Upper lobe of left lung (tissue), 6 donors: ENCODE results near the gene RAVER2. TPM values are rescaled to one million over a fixed set of nuclear protein-coding genes. Genes with fewer than 3 reads are reported as not detected.

Experiments
- ATAC-seq, 2 donors: fragments of 200-7000 bp; cut with Tn5 transposase; one replicate each; pipeline ENCODE4 v1.9.1; 2022; ENCODE audit warnings: mild to moderate bottlenecking in 2 of 2, moderate library complexity in 2 of 2; ENCODE audit not compliant: low FRiP score in 2 of 2
- DNase-seq, 2 donors: peaks; one replicate each; pipeline ENCODE4 v3.0.0-alpha.2; 2019 to 2020
- H3K27ac ChIP-seq, 4 donors: fragments of 200-600 bp; sonication (generic); one replicate each; pipeline ENCODE4 v1.5.1; 2016 to 2019
- H3K27me3 ChIP-seq, 4 donors: fragments of 200-600 bp; sonication (generic); one replicate each; pipeline ENCODE4 v1.5.1; 2017 to 2019
- H3K36me3 ChIP-seq, 4 donors: fragments of 200-600 bp; sonication (generic); one replicate each; pipeline ENCODE4 v1.5.1; 2016 to 2019
- H3K4me1 ChIP-seq, 4 donors: fragments of 200-600 bp; sonication (generic); one replicate each; pipeline ENCODE4 v1.5.1; 2018 to 2019
- H3K4me3 ChIP-seq, 4 donors: fragments of 200-600 bp; sonication (generic); one replicate each; pipeline ENCODE4 v1.5.1; 2017 to 2019; ENCODE audit warnings: mild to moderate bottlenecking in 2 of 4, moderate library complexity in 1 of 4
- H3K9me3 ChIP-seq, 4 donors: fragments of 200-600 bp; sonication (generic); one replicate each; pipeline ENCODE4 v1.5.1; 2018 to 2019
- CTCF ChIP-seq, 6 experiments: fragments of 450-650 bp in 4 of 6; fragments of 200-600 bp in 2 of 6; sonication (generic) in 2 of 6; IDR thresholded peaks; one replicate each; pipeline ENCODE4 v1.5.1; 2016 to 2019; ENCODE audit warnings: antibody characterized with exemption in 6 of 6
- EP300 ChIP-seq, 4 donors: sonication (generic); formaldehyde crosslinking; IDR thresholded peaks; one replicate each; pipeline ENCODE4 v1.5.1; 2017; ENCODE audit warnings: antibody characterized with exemption in 4 of 4, control low read depth in 2 of 4
- POLR2A ChIP-seq, 4 donors: fragments of 450-650 bp; IDR thresholded peaks; one replicate each; pipeline ENCODE4 v1.5.1; 2016 to 2017; ENCODE audit warnings: antibody characterized with exemption in 4 of 4, mild to moderate bottlenecking in 2 of 4
- POLR2AphosphoS5 ChIP-seq, 2 donors: sonication (generic); formaldehyde crosslinking; IDR thresholded peaks; one replicate each; pipeline ENCODE4 v1.5.1; 2017; ENCODE audit warnings: antibody characterized with exemption in 2 of 2
- WGBS, 2 donors: methylation state at CpG; one replicate each; pipeline ENCODE4 v1.1.5; 2017 to 2018; 5-methylcytosine and 5-hydroxymethylcytosine counted together
- total RNA-seq, 6 donors: library from RNA; depleted of rRNA in 4 of 6; stranded (reverse); fragments of >200 nt in 4 of 6; gene quantifications; one replicate each; pipeline versions ENCODE4 v1.1.0 to v1.2.1, GENCODE V29; 2016 to 2021
- donor health status: DM: no; HTN: no; CAD: no; lungs with moderate emphysema.
- donor health status: DM: no; HTN: yes; CAD: no; lungs with severe emphysema.

RAVER2 gene
- 10 to 100 TPM in 2 of 6 donors, 1 to 10 TPM in 4; 7.3 to 15.0 (median 9.1) TPM for total RNA-seq

GRCh38 chr1:64744492-64745180 is at the start of gene RAVER2:
RAVER2 (plus strand) TSS chr1:64745075; CDS start chr1:64745173, 98 bp downstream.
- H3K9me3 ChIP-seq: no peaks in the 10 kb centered on the region
- H3K4me3 ChIP-seq: peak within 1 kb of the TSS; percentile 70 to 86 (median 77)
- peak; percentile 80 to 94 for DNase-seq
- ATAC-seq: peak; percentile 90 to 91
- 0% methylated on average over 4 to 62 of the region's 76 CpGs for WGBS, 2 donors
- no peaks in the 10 kb centered on the region for H3K27me3 ChIP-seq
- TF ChIP-seq POLR2A (IDR thresholded peaks at IDR 0.05): peak in 1 of 4 donors; percentile 24
- no peak for TF ChIP-seq EP300 (IDR thresholded peaks at IDR 0.05)
- TF ChIP-seq CTCF (IDR thresholded peaks at IDR 0.05): peak; percentile 23 to 57 (median 34)
- no peak for TF ChIP-seq POLR2AphosphoS5 (IDR thresholded peaks at IDR 0.05)
- H3K4me1 ChIP-seq: peaks cover 14 to 27% (median 18%) of the 10 kb centered on the region in 4 donors
- H3K27ac ChIP-seq: peak within 1 kb of the TSS; percentile 74 to 89 (median 86)
- H3K36me3 ChIP-seq: no peaks in the 10 kb centered on the region

GRCh38 chr1:64696879-64697278 is 48.0 kb upstream of the RAVER2 start:
- DNase-seq (no peak), ATAC-seq (no peak)
- no peaks in the 10 kb centered on the region for H3K4me1 ChIP-seq
- no peaks in the 10 kb centered on the region for H3K9me3 ChIP-seq
- no peak overlapping the region for H3K4me3 ChIP-seq
- no peaks in the 10 kb centered on the region for H3K27me3 ChIP-seq
- peaks cover 0 to 3% (median 0%) of the 10 kb centered on the region in 4 donors for H3K36me3 ChIP-seq
- no peak overlapping the region for H3K27ac ChIP-seq
- 87 to 94% methylated on average over 3 of the region's 3 CpGs for WGBS, 2 donors
- no peak for TF ChIP-seq EP300 (IDR thresholded peaks at IDR 0.05)
- no peak for TF ChIP-seq POLR2A (IDR thresholded peaks at IDR 0.05)
- TF ChIP-seq POLR2AphosphoS5 (IDR thresholded peaks at IDR 0.05): no peak
- no peak for TF ChIP-seq CTCF (IDR thresholded peaks at IDR 0.05)

DNA sequence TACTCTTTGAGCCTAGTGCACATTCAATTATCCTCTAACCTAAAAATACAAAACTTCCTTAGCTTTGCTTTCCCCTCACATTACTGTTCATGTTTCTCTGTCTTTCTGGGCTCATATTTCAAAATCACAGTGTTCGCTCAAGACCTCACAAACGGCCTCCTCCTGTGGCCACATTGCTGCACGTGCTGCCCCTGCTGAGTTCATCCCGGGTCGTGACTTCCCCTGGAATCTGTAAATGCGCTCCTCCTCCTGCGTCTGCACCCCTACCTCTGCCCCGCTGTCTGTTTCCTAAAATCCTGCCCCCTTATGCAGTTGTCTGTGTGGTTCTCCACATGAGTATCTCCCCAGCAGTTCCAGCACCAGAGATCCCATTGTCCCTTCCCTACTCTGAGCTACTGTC is 45.5 kb upstream of the RAVER2 start:
- Histone ChIP-seq H3K4me1 (no peaks in the 10 kb centered on the region), H3K9me3 (no peaks in the 10 kb centered on the region), H3K27ac (no peak overlapping the region), H3K4me3 (no peak overlapping the region), H3K27me3 (no peaks in the 10 kb centered on the region), H3K36me3 (no peaks in the 10 kb centered on the region)
- 68 to 80% methylated on average over 8 of the region's 8 CpGs for WGBS, 2 donors
- no peak for DNase-seq
- no peak for ATAC-seq
- TF ChIP-seq POLR2A (IDR thresholded peaks at IDR 0.05) (no peak), CTCF (IDR thresholded peaks at IDR 0.05) (no peak), POLR2AphosphoS5 (IDR thresholded peaks at IDR 0.05) (no peak), EP300 (IDR thresholded peaks at IDR 0.05) (no peak)

- no peak for ATAC-seq
Observed at GRCh38 chr1:64701071-64701470, 43.8 kb upstream of the RAVER2 start.

More at GRCh38 chr1:64701071-64701470, 43.8 kb upstream of the RAVER2 start:
- 87 to 92% methylated on average over 5 of the region's 5 CpGs for WGBS, 2 donors
- no peaks in the 10 kb centered on the region for H3K4me1 ChIP-seq
- no peak for DNase-seq
- H3K27ac ChIP-seq: no peak overlapping the region
- H3K4me3 ChIP-seq: no peak overlapping the region
- H3K9me3 ChIP-seq: no peaks in the 10 kb centered on the region
- no peaks in the 10 kb centered on the region for H3K36me3 ChIP-seq
- no peaks in the 10 kb centered on the region for H3K27me3 ChIP-seq
- TF ChIP-seq POLR2A (IDR thresholded peaks at IDR 0.05): no peak
- TF ChIP-seq POLR2AphosphoS5 (IDR thresholded peaks at IDR 0.05): no peak
- TF ChIP-seq EP300 (IDR thresholded peaks at IDR 0.05): no peak
- TF ChIP-seq CTCF (IDR thresholded peaks at IDR 0.05): no peak
